GM10248 (cell line): ENCODE measurements around the gene PWWP2B.

ENCODE experiments used
- CTCF ChIA-PET: fragments of 300-600 bp; sonication (Branson Sonifier 250); formaldehyde crosslinking; extraction: SDS; loops from one replicate; lab custom pipeline; 2021; ENCODE audit warnings: antibody characterized with exemption; lab: Yijun Ruan, JAX
- POLR2A ChIA-PET: fragments of 350-650 bp; sonication (Branson Sonifier 250); formaldehyde crosslinking; extraction: SDS; loops from one replicate; lab custom pipeline; 2020; ENCODE audit warnings: antibody characterized with exemption; lab: Yijun Ruan, JAX
- DNase-seq: peaks from one replicate; pipeline ENCODE4 v3.0.0; 2012; ENCODE audit errors: extremely low spot score
- TF ChIP-seq, protein P1 (sequence below): IDR thresholded peaks from 2 replicates; pipeline ENCODE4 v1.5.1; 2012; ENCODE audit warnings: mild to moderate bottlenecking, low read depth; ENCODE audit errors: extremely low read depth, missing control alignments, control extremely low read depth

PWWP2B gene

DNA sequence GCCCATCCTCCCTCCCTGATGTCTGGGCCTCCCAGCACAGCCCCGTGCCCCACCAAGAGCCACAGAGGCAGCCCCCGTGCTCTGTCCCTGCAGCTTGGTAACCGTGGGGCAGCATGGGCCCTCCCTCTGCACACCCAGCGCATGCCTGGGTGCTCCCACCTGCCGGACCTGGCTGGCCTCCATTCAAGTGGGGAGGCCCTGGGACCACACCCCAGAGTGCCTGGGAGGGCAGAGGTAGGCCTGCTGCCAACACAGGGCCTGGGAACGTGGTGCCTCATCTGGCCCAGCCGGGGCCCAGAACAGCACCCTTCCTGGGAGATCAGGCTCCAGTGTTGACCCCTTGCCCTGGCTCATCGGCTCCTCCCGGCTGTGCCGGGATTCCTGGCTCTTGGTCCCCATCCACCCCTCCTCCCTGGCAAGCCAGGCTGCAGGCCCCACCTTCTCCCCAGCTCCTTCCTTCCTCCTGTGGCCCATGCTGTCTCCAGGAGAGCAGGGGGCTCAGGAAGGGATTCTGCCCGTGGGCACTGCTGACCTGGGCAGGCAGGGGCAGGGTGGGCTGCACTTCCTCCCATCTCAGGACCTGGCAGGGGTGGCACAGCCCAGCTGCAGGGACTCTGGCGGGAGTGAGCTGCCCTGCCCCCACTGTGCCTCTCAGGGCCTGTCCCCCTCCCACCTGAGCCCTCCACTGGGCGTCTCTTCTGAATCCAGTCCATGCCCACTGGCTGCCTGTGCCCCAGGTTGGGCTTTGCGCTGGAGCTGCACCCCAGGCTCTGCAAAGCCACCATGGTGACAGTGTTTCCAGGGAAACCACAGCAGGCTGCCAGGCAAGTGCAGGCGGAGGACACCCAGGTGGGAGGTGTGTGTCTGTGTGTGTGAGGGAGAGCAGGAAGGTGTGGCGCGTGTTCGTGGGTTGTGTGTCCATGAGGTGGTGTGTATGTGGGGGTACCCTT, 32.6 kb downstream of the PWWP2B start:
- ChIA-PET POLR2A (no interaction called here), CTCF (no interaction called here)
- no peak for DNase-seq
- TF ChIP-seq, protein P1, sequence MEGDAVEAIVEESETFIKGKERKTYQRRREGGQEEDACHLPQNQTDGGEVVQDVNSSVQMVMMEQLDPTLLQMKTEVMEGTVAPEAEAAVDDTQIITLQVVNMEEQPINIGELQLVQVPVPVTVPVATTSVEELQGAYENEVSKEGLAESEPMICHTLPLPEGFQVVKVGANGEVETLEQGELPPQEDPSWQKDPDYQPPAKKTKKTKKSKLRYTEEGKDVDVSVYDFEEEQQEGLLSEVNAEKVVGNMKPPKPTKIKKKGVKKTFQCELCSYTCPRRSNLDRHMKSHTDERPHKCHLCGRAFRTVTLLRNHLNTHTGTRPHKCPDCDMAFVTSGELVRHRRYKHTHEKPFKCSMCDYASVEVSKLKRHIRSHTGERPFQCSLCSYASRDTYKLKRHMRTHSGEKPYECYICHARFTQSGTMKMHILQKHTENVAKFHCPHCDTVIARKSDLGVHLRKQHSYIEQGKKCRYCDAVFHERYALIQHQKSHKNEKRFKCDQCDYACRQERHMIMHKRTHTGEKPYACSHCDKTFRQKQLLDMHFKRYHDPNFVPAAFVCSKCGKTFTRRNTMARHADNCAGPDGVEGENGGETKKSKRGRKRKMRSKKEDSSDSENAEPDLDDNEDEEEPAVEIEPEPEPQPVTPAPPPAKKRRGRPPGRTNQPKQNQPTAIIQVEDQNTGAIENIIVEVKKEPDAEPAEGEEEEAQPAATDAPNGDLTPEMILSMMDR: no peak

DNA sequence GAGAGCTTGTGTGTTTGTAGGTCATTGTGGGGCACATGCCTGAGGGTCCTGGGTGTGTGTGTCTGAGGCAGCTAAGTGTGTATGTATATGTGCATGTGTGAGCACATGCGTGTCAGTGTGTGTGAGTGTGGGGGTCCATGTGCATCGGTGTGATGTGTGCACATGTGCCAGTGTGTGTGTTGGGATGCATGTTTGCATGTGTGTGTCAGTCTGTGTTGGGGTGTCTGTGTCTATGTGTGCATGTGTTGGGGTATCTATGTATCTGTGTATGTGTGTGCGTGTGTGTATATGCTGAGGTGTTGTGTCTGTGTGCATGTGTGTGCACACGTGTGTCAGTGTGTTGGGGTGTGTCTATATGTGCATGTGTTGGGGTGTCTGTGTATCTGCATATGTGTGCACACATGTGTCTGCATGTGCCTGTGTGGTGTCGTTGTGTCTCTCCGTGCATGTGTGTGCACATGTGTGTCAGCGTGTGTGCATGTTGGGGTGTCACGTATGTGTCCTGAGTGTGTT, 33.3 kb downstream of the PWWP2B start:
- ChIA-PET CTCF (no interaction called here), POLR2A (no interaction called here)
- TF ChIP-seq, protein P1: no peak
- no peak for DNase-seq

DNA sequence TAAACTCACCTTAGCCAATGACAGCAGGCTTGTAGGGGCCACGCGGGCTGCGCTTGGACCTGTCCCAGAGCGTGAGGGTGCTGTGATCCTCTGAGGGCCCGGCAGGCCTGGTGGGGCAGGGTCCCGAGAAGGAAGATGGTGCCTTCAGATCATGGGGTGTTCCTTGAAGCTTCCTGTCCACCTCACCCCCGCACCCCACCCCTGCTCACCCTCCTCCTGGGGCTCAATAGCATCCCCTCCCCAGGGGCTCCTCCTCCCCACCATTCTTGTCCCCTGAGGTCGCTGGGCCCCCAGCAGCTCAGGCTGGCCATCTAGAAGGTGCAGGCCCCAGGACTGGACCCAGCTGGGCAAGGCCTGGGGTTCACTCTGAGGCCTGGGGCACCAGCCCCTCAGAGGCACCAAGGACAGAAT, 33.9 kb downstream of the PWWP2B start:
- TF ChIP-seq, protein P1: no peak
- CTCF ChIA-PET: no interaction called here
- POLR2A ChIA-PET: no interaction called here
- no peak for DNase-seq

- CTCF ChIA-PET: no interaction called here
- POLR2A ChIA-PET: no interaction called here
- no peak for DNase-seq
- TF ChIP-seq, protein P1: no peak
These were observed 34.7 kb downstream of the PWWP2B start for GRCh38 chr10:132431537-132432175.

DNA sequence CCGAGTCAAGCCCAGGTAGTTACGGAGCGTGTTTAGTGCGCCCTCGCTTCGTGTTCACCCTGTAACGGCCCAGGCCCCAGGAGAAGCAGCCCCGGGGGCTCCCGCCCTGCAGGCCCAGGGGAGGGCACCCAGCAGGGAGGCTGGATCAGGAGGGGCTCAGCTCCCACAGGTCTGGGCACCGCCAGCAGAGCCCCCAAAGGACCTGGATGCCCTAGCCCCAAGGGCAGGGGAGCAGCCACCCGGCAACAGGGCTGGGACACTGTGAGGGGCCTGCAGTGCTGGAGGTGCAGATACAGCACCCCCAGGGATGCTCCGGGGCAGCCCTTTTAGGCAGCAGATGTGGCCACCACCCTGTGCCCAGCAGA, 35.2 kb downstream of the PWWP2B start:
- CTCF ChIA-PET: no interaction called here
- POLR2A ChIA-PET: no interaction called here
- DNase-seq: no peak

More for the DNA sequence above, 35.2 kb downstream of the PWWP2B start:
- TF ChIP-seq, protein P1: no peak
